GM20431 (cell line): ENCODE data around the gene ABI1.
"Not testable (repeated sequence)": the region's sequence is repeated elsewhere in the genome, so short reads cannot be mapped to it uniquely, and the experiment has no call there.

ENCODE experiments used
- in situ Hi-C: fragments of 300-500 bp; cut with MseI, MboI; formaldehyde crosslinking; loops from one replicate; pipeline ENCODE4 v1.15.0; 2020; ENCODE audit warnings: low sequenced_read_pairs; ENCODE audit not compliant: unreplicated experiment

The ABI1 gene

DNA sequence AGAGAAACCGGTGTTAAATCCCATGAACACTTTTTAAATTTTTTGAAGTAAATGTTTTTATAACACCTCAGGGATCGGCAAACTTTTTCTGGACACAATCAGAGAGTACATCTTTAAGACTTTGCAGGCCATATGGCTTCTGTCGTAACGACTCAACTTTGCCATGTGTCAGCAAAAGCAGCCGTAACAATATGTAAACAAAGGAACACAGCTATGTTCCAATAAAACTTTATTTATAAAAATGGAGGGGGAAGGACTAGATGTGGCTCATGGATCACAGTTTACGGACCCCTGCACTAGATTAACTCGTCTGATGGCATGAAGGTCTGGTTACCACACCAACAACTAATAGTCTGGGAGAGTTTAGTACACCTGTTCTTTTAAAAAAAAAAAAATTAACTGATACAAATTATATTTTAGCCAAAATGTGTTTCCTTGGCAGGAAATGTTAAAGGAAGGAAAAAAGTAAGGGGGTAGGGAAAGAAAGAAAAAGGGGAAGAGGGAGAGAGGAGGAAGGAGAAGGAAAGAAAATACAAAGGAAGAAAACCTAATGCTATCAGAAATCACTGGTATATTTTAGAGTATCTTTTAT lies 50.2 kb downstream of the ABI1 start:
- in situ Hi-C loops = no loop called here

DNA sequence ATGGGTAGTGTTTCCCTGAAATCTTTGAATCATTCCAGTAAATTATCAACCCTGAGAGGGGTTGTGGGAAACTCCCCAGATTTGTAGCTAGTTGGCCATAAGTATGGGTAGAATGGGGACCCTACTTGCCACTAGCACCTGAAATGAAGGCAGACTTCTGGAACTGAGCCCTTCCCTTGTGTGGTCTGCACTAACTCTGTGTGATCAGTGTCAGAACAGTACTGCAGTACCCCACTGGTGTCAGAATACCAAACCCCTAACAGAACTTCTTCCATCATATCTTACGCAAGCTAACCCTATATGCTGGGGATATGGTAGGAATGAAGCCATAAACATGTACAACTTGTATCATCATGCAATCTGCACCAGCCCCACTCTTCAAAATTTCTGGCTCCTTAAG lies 50.8 kb downstream of the ABI1 start:
- in situ Hi-C loops = no loop called here

DNA sequence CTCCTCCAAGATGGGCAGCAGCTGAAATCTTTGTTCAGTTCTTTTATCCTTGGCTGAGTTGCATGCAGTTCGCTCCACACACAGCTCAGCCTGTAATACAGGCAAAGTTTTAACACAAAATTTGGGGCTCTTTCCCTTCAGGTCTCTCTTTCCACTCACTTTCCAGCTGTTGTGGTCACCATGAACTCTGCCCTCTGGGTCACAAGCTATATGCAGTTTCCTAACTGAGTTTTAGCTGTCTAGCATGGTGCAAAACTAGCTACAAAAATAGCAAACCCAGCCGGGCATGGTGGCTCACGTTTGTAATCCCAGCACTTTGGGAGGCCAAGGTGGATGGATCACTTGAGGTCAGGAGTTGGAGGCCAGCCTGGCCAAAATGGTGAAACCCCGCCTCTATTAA lies 53.2 kb downstream of the ABI1 start:
- in situ Hi-C loops = no loop called here

DNA sequence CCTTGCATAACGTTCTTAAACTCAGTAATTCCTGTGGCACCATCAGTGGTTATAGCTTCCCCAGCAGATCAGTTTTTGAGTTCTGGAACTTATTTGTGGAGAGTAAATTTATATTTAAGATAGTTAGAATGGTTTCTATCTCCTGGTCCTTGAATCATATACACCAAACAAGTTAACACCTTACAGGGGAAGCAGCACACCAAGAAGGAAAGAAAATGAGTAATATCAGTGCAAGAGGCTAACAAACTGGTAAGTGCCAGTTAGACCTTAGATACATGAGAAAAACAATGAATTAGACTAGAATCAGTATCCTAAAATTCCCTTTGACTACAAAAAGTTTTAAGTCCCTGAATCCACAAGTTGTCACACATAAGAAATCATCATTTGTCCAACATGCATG lies 54.2 kb downstream of the ABI1 start:
- in situ Hi-C loops = no loop called here

DNA sequence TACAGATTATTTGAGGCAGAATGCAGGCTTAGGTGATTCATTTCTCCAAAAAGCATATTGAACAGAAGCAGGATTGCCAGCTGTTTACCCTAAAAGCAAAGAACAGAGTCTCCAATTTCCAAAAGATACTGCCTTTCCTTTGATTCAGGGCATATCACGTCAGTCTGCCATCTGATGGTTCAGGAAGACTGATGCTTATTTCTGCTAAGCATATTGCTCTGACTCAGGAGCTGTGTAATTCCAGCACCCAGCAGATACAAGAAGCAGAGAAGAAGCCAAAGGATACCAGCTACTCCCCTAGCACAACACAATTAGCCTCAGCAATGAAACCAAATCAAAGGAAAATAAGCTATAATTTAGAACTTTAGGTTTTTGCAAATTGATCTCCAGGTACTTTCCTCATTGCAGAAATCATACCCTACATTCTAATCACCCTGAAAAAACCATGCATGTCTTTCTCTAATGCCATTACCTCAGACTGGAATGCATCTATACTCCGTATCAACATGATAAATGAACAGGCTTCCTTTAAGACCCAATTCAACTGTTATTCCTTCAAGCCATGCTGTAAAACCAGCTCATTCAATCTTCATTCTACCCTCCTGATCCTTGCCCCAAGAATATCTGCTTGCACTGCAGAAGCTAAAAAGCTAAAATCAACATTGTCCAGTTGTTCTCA lies 55.1 kb downstream of the ABI1 start:
- in situ Hi-C loops = no loop called here

DNA sequence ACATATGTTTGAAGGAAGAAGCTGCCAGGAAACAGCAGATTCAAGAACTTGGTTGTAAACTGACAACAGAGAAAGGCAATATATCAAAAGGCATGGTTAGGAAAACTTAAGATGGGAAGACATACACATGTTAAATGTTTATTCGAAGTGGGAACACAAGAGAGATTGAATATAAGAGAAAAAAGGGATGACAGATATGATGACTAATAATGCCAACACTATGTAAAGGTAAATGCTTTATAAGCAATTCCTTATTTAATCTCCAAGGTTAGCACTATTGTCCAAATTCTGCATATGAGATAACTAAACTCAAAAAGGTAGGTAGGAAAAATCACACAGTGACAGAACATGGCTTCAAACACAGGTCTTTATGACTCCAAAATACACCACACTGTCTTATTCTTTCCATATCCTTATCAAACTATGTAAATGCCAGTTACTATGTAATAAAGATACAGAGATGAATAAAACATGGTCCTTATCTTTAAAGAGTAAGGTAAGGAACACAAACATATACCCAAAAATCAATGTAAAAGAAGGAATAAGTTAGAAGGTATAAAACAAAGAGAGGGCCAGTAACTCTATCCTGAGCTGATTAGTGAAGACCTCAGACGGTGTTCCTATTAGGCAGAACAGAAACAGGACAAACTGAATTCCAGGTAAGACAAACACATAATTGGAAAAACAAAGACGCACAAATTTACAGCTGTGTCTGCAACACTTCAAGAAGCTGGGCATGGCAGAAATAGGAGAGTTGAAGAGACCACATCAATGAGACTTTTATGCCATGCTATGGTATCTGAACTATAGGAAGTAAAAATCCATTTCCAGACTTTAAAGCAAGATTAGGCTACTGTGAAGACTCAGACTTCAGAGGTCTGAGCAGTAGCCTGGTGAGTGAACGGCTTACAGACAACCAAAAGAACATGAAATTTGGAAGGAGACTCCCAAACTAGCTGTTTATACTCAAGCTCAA lies 56.1 kb downstream of the ABI1 start:
- in situ Hi-C loops = no loop called here

DNA sequence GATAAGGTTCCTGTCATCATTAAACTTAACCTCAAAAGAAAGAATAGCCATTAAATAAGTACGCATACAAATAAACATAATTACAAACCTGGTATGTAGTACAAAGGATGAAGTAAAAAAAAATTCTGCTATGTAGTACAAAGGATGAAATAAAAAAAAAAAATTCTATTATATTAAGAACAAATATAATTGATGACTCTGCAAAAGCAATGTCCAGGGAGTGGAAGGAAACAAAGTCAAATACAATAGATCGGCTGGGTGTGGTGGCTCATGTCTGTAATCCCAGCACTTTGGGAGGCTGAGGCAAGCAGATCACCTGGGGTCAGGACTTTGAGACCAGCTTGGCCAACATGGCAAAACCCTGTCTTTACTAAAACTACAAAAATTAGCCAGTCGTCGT lies 56.9 kb downstream of the ABI1 start:
- in situ Hi-C loops = no loop called here

DNA sequence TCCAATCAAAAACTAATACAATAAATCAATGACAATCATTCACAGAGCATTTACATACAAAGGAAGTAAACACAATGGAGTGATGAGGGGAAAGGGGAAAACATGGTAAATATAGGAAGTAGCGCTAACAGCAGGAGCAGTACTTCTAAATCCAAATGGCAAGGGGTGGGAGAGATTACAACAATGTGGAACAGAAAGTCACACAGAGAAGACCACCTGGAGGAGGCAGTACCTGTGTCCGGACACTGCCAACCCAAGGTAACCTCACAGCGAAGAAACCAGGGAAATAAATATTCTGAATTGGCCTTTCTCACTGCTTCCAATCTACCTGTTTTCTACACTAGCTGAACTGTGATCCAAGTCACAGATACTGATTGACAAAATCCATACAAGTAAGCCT lies 58.2 kb downstream of the ABI1 start:
- in situ Hi-C loops = no loop called here

DNA sequence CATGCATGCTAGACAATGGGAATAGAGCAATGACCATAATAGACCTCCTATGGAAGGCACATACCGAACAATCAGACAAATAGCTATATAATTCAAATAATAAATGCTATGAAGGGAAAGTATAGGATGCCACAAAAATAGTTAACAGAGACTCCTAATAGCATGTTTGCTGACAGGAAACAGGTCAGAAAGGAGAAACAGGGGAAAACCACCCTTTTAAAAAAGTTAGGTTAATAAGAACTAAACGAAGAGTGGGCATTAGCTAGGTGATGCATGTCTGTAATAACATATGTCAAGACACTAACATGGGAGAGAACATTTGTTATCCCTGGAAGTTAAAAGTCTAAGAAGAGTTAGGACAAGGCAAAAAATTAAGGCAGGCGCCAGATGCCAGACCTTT lies 58.9 kb downstream of the ABI1 start:
- in situ Hi-C loops = no loop called here

DNA sequence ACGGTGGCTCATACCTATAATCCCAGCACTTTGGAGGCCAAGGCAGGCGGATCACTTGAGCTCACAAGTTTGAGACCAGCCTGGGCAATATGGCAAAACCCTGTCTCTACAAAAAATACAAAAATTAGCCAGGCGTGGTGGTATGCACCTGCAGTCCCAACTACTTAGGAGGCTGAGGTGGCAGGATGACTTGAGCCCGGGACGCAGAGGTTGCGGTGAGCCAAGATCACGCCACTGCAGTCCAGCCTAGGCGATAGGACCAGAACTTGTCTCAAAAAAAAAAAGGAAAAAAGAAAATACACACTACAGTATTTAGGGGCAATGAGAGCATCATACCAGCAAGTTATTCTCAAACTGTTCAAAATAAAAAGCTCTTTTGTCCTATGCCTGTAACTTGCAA lies 59.5 kb downstream of the ABI1 start:
- in situ Hi-C loops = no loop called here

DNA sequence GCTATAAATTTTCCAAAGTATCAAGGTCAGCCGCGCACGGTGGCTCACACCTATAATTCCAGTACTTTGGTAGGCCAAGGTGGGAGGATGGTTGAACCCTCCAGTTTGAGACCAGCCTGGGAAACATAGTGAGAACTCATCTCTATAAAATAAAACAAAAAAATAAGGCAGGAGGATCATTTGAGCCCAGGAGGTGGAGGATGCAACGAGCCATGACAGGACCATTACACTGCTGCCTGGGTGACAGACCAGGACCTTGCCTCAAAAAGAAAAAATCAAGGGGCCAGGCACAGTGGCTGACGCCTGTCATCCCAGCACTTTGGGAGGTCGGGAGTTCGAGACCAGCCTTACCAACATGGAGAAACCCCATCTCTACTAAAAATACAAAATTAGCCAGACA lies 60.3 kb downstream of the ABI1 start:
- in situ Hi-C loops = no loop called here

DNA sequence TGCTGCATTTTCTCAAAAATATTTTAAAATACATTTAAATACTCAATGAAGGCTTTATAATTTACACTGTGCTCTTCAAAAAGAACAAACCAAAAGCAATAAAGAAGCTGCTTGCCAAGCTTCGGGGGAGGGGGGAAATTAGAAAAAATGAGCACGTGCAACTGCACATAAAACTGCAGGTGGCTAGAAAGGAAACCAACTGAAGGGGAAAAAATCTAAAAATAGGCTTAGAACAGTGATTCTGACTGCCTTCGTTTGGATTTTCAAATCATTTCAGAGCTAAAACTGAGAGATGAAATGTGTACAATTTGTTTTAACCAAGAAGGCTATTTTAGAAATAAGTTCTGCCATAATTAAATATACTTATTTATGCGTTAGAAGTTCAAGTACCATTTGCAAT lies 61.4 kb downstream of the ABI1 start:
- in situ Hi-C loops = no loop called here

DNA sequence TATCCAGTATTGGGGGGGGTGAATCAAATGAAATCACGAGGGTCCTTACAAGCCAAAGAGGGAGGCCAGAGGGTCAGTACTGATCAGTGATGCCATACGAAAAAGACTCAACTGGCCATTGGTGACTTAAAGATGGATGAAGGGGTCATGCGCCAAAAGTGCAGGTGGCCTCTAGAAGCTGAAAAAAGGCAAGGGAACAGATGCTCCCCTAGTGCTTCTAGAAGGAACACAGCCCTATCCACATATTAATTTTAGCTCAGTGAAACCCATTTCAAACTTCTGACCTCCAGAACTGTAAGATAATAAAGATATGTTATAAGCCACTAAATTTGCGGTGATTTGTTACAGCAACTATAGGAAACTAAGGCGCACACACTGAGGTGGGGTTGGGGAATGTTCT lies 62.5 kb downstream of the ABI1 start:
- in situ Hi-C loops = no loop called here

DNA sequence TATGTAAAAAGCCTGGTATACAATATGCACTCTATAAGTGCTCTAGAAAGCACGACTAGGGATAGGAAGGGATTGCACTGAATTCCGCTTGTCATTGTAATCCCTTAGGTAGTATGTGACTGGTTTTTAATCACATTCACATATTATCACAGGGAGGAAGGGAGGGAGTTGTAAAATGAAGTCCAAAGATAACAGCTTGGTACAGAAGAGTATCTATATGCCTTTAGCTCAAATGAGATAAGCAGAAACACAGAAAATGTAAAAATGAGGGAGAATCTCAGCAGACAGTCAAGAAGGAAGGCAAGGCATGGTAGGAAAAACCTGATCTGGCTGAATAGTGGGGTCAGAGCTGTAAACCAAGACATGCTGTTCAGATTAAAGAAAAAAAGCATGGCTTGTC lies 63.4 kb downstream of the ABI1 start:
- in situ Hi-C loops = no loop called here

DNA sequence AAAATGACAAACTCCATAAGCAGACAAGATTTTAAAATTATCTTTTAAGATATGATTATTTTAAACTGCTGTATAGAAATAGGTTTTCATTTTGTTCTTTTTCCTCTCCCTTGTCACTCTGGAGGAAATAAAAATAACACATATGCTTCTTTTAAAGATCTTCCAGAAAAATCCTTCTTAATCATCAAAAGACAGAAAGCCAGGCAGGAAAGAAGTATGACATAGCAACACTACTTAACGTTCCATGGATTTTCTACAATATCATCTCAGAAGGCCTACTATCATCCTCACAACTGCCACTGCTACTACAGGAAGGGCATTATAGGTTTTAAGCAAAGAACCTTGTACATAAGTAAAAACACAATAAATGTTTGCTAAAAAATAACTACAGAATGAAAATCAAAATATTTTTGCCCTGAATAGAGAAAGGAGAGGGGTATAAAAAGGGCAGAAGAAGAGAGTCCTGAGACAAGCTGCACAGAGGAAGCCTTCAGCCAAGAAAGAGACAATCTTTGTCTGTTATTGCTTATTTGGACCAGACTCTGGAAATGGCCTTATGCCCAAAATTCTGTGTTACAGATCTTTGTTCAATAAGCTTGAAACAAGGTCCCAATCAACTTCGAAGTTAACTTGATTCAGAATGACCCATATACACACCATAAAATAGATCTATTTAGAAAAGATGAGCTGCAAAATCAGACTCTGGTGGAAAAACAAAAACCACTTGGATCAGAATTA lies 67.8 kb downstream of the ABI1 start:
- in situ Hi-C loops = no loop called here

DNA sequence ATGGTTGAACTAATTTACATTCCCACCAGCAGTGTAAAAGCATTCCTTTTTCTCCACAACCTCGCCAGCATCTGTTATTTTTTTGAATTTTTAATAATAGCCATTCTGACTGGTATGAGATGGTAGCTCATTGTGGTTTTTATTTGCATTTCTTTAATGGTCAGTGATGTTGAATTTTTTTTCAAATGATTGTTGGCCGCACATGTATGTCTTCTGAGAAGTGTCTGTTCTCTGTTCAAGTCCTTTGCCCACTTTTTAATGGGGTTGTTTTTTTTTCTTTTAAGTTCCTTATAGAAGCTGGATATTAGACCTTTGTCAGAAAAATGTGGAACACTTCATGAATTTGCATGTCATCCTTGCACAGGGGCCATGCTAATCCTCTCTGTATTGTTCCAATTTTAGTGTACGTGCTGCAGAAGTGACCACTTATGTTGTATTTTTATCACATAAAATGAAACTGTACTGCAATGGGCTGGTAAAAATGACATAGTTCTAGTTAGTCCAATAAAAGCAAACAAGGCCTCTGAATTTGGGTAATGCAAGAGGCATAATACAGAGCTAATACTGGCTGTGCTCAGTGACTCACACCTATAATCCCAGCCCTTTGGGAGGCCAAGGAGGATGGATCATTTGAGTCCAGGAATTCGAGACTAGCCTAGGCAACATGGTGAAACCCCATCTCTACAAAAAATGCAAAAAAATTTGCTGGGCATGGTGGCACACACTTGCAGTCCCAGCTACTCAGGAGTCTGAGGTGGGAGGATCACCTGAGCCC lies 70.3 kb downstream of the ABI1 start:
- in situ Hi-C loops = no loop called here

DNA sequence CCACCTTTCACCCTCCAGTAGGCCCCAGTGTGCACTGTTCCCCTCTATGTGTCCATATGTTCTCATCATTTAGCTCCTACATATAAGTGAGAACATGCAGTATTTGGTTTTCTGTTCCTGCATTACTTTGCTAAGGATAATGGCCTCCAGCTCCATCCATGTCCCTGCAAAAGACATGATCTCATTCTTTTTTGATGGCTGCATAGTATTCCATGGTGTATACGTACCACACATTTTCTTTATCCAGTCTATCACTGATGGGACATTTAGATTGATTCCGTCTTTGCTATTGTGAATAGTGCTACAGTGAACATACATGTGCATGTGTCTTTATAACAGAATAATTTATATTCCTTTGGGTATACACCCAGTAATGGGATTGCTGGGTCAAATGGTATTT lies 71.0 kb downstream of the ABI1 start:
- in situ Hi-C loops = not testable (repeated sequence)

DNA sequence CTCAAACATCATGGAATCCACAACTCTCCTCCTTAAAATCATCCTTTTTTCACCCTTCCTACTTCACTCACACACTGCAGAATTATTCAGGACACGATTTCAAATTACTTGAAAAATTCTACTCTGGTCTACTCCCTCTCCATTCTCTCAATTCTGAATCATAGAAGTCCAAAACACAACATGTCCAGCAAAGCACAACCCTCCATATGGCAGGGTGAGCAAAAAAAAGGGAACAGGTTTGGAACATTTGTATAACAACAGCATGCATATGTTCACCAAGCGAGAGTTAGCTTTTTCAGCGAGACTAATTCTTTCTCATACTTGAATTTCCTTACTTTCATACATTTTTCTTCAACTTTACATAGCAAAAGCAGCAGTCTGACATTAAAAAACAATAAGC lies 73.4 kb downstream of the ABI1 start:
- in situ Hi-C loops = no loop called here

DNA sequence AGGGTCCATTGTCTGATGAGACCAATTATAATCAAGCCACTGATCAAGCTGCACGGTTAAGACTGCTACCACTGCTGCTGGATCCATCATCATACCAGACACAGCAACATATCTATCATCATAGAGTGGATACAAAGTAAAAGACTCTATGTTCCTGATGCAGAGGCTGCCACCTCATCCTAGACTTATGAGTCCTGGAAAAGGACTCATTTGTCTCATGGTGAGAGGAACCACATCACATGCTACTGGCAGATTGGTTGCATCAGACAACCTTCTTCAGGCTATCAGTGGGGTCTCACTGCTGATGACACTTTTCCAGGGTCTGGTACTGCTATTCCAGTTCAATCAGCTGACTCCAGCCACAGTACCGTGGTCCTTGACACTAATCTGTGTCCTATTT lies 79.0 kb downstream of the ABI1 start:
- in situ Hi-C loops = no loop called here
